Heart left ventricle (tissue), 16 donors: Measurements from ENCODE around the gene LRRC71. TPM values are rescaled to one million over a fixed set of nuclear protein-coding genes. Genes with fewer than 3 reads are reported as not detected.

Source experiments
- ATAC-seq, 4 donors: fragments of 200-7000 bp; cut with Tn5 transposase; one replicate each; pipeline ENCODE4 v1.9.1; 2020 to 2022; ENCODE audit warnings: moderate library complexity in 4 of 4, mild to moderate bottlenecking in 3 of 4, moderate number of reproducible peaks in 1 of 4
- DNase-seq, 5 donors: peaks; one replicate each; pipeline ENCODE4 v3.0.0-alpha.2; 2020
- H3K27ac ChIP-seq, 12 donors: fragments of 200-600 bp; sonication (generic) in 4 of 12; one replicate each; pipeline versions ENCODE4 v1.5.0 to v1.8.0; 2016 to 2022; ENCODE audit warnings: mild to moderate bottlenecking in 2 of 12
- H3K27me3 ChIP-seq, 9 donors: fragments of 200-600 bp; sonication (generic) in 2 of 9; one replicate each; pipeline versions ENCODE4 v1.5.1 to v1.8.0; 2016 to 2022; ENCODE audit warnings: mild to moderate bottlenecking in 3 of 9
- H3K36me3 ChIP-seq, 9 donors: fragments of 200-600 bp; sonication (generic) in 2 of 9; one replicate each; pipeline versions ENCODE4 v1.5.0 to v1.8.0; 2018 to 2022; ENCODE audit warnings: mild to moderate bottlenecking in 2 of 9
- H3K4me1 ChIP-seq, 12 donors: fragments of 200-600 bp; sonication (generic) in 4 of 12; one replicate each; pipeline versions ENCODE4 v1.5.0 to v1.8.0; 2016 to 2022; ENCODE audit warnings: mild to moderate bottlenecking in 3 of 12
- H3K4me3 ChIP-seq, 12 donors: fragments of 200-600 bp; sonication (generic) in 4 of 12; one replicate each; pipeline versions ENCODE4 v1.5.0 to v1.8.0; 2017 to 2022; ENCODE audit warnings: mild to moderate bottlenecking in 9 of 12, moderate library complexity in 4 of 12
- H3K9me3 ChIP-seq, 12 donors: fragments of 200-600 bp; sonication (generic) in 4 of 12; one replicate each; pipeline versions ENCODE4 v1.5.0 to v1.8.0; 2016 to 2022; ENCODE audit warnings: mild to moderate bottlenecking in 1 of 12
- CTCF ChIP-seq, 12 donors: fragments of 200-600 bp; sonication (generic) in 4 of 12; IDR thresholded peaks; one replicate each; pipeline versions ENCODE4 v1.5.0 to v1.8.0; 2018 to 2022; ENCODE audit warnings: antibody characterized with exemption in 12 of 12, mild to moderate bottlenecking in 5 of 12
- POLR2A ChIP-seq, 2 donors: fragments of 450-650 bp; IDR thresholded peaks; one replicate each; pipeline ENCODE4 v1.6.1; 2017; ENCODE audit warnings: antibody characterized with exemption in 2 of 2, mild to moderate bottlenecking in 2 of 2, moderate library complexity in 2 of 2
- WGBS, 4 donors: extraction: QIAGEN DNeasy Blood & Tissue Kit in 2 of 4; methylation state at CpG; one replicate each; pipeline versions ENCODE4 v1.1.5 to v1.1.7; 2013 to 2018; 5-methylcytosine and 5-hydroxymethylcytosine counted together
- intact Hi-C, 10 donors: fragments of 100-400 bp; cut with DNase I; formaldehyde crosslinking; loops; one replicate each; pipeline versions ENCODE4 v1.11.1 to v1.14.2; 2022
- microRNA counts, 2 donors: library from miRNA; unstranded; fragments of <30 nt; microRNA quantifications; one replicate each; lab custom pipeline; 2016
- microRNA-seq, 4 donors: library from miRNA; unstranded; fragments of <30 nt; microRNA quantifications; one replicate each; pipeline versions ENCODE4 to v1.2.0, GENCODE V29; 2017 to 2020
- polyA plus RNA-seq, 2 donors: library from polyadenylated mRNA; stranded (reverse); fragments of 200-250 nt; gene quantifications; one replicate each; pipeline ENCODE4 v1.2.3, GENCODE V29; 2013
- total RNA-seq, 9 donors: library from RNA; depleted of rRNA in 2 of 9; stranded (reverse); fragments of >200 nt in 2 of 9; fragmentation: NEBNext Ultra II Directional in 3 of 9; extraction: Animal tissue kit (Norgen Biotek cat#: 25700) in 3 of 9; gene quantifications; one replicate each; pipeline versions ENCODE4 v1.1.0 to v1.2.4, GENCODE V29; 2016 to 2023
- donor health status: ischemic (EF 13 %, LVEDD 7.1; RV severe dilation, severe dysfunction).
- donor health status: healthy with polysubstance abuse.
- donor health status: DM: no; HTN: yes; CAD: no.
- donor health status: DM: no; HTN: no; CAD: no.
- donor health status: ischemic (EF 25% LVEDD 6.9; RV normal size, moderate dysfunction).
- donor health status: ischemic (EF 25% LVEDD 5.7; RV mildly dilated, moderate dysfunction).
- donor health status: healthy.
- donor health status: DM: yes; HTN: yes; CAD: no.
- donor health status: ischemic (EF 35%, LVEDD 5.7; RV mildly dilated, moderate dysfunction).
- donor health status: nonischemic (EF 11% LVEDD 7.7; RV severe dilation, severe dysfunction).
- donor health status: DM: yes; HTN: yes; CAD: no.
- donor health status: PGD.
- donor health status: ischemic (EF 29% LVEDD 5.4; RV normal size, mild dysfunction).
- donor health status: nonischemic (EF 23%, LVEDD 6.1; RV moderate dilation, normal function).

LRRC71 gene
- total and polyA plus RNA-seq, 11 donors: 0.06 to 0.42 (median 0.27) TPM; not detected in 8

- intact Hi-C loops: loop anchor here in 7 of 10 donors (5.0 to 10.0 kb wide), 3 partner anchors 64 to 94 kb away; partner anchors contain the start of gene ARHGEF11 (in 2 of the 7)
- no peaks in the 10 kb centered on the region for H3K9me3 ChIP-seq
- TF ChIP-seq CTCF (IDR thresholded peaks at IDR 0.05) (no peak), POLR2A (IDR thresholded peaks at IDR 0.05) (no peak)
- DNase-seq: no peak
- peaks cover 0 to 2% (median 0%) of the 10 kb centered on the region in 12 donors for H3K4me1 ChIP-seq
- H3K4me3 ChIP-seq: no peak overlapping the region
- H3K27ac ChIP-seq: no peak overlapping the region
- peaks cover 0 to 93% (median 75%) of the 10 kb centered on the region in 9 donors for H3K36me3 ChIP-seq
- 12 to 28% (median 16%) methylated on average over 4 of the region's 4 CpGs for WGBS, 4 donors
- peak in 3 of 4 donors; percentile 33 to 60 (median 51) for ATAC-seq
- H3K27me3 ChIP-seq: no peaks in the 10 kb centered on the region
Observed at GRCh38 chr1:156980551-156980950, 60.1 kb downstream of the LRRC71 start.

MicroRNA genes within 50 kb of the gene (microRNA counts, 767-probe panel; counts per million panel counts)
- 0 to 71.6 counts per million in 2 donors for microRNA hsa-miR-765 (lab: Ali Mortazavi, UCI)

Small RNA genes within 50 kb of the gene (microRNA-seq; reads per million reads assigned to microRNA genes)
- 0.77 to 2.7 (median 2.2) reads per million in 4 donors for gene MIR765

Other genes with a start within 250 kb of the LRRC71 start
- gene NES, start 243.2 kb upstream of the LRRC71 start, total RNA-seq: 100 to 1,000 TPM in 7 of 9 donors, 10 to 100 TPM in 2; 75.3 to 499 (median 158) TPM
- gene NES, start 243.2 kb upstream of the LRRC71 start, polyA plus RNA-seq: 100 to 1,000 TPM in 1 of 2 donors, 10 to 100 TPM in 1; 59.7 to 160 TPM
- 10 to 100 TPM in 1 of 9 donors, 1 to 10 TPM in 4, under 1 TPM in 1, not detected in 3; 0.80 to 11.4 (median 1.7) TPM for gene CRABP2, start 215.0 kb upstream of the LRRC71 start, total RNA-seq
- 1 to 10 TPM in 1 of 2 donors, under 1 TPM in 1; 0.46 to 1.5 TPM for gene CRABP2, start 215.0 kb upstream of the LRRC71 start, polyA plus RNA-seq
- gene METTL25B, start 192.2 kb upstream of the LRRC71 start, total RNA-seq: 10 to 100 TPM in 8 of 9 donors, 1 to 10 TPM in 1; 8.9 to 18.9 (median 15.0) TPM
- 10 to 100 TPM; 15.6 to 24.3 TPM for gene METTL25B, start 192.2 kb upstream of the LRRC71 start, polyA plus RNA-seq
- gene ISG20L2, start 191.9 kb upstream of the LRRC71 start, total RNA-seq: 10 to 100 TPM in 8 of 9 donors, 1 to 10 TPM in 1; 8.4 to 17.9 (median 12.8) TPM
- gene ISG20L2, start 191.9 kb upstream of the LRRC71 start, polyA plus RNA-seq: 10 to 100 TPM in 1 of 2 donors, 1 to 10 TPM in 1; 5.1 to 17.6 TPM
- 100 to 1,000 TPM in 1 of 9 donors, 10 to 100 TPM in 8; 74.8 to 117 (median 79.6) TPM for gene MRPL24, start 179.5 kb upstream of the LRRC71 start, total RNA-seq
- gene MRPL24, start 179.5 kb upstream of the LRRC71 start, polyA plus RNA-seq: 100 to 1,000 TPM; 135 to 230 TPM
- 100 to 1,000 TPM; 137 to 224 (median 147) TPM for gene HDGF, start 169.0 kb upstream of the LRRC71 start, total RNA-seq
- 100 to 1,000 TPM in 1 of 2 donors, 10 to 100 TPM in 1; 87.7 to 240 TPM for gene HDGF, start 169.0 kb upstream of the LRRC71 start, polyA plus RNA-seq
- gene PRCC, start 153.1 kb upstream of the LRRC71 start, total RNA-seq: 10 to 100 TPM; 34.6 to 55.5 (median 39.0) TPM
- 10 to 100 TPM; 39.0 to 49.9 TPM for gene PRCC, start 153.1 kb upstream of the LRRC71 start, polyA plus RNA-seq
- gene SH2D2A, start 103.8 kb upstream of the LRRC71 start, total RNA-seq: 1 to 10 TPM in 6 of 9 donors, under 1 TPM in 3; 0.52 to 8.2 (median 1.9) TPM
- gene SH2D2A, start 103.8 kb upstream of the LRRC71 start, polyA plus RNA-seq: 1 to 10 TPM in 1 of 2 donors, under 1 TPM in 1; 0.95 to 1.1 TPM
- under 1 TPM in 7 of 9 donors, not detected in 2; 0.07 to 0.35 (median 0.11) TPM for gene INSRR, start 61.5 kb upstream of the LRRC71 start, total RNA-seq
- under 1 TPM in 1 of 2 donors, not detected in 1; 0.42 TPM for gene INSRR, start 61.5 kb upstream of the LRRC71 start, polyA plus RNA-seq
- gene NTRK1, start 59.8 kb upstream of the LRRC71 start, total RNA-seq: 1 to 10 TPM in 5 of 9 donors, under 1 TPM in 4; 0.22 to 1.6 (median 1.1) TPM
- gene NTRK1, start 59.8 kb upstream of the LRRC71 start, polyA plus RNA-seq: 1 to 10 TPM in 1 of 2 donors, under 1 TPM in 1; 0.30 to 1.4 TPM
- gene PEAR1, start 26.9 kb upstream of the LRRC71 start, total RNA-seq: 10 to 100 TPM in 2 of 9 donors, 1 to 10 TPM in 7; 4.1 to 14.7 (median 7.5) TPM
- gene PEAR1, start 26.9 kb upstream of the LRRC71 start, polyA plus RNA-seq: 1 to 10 TPM; 7.1 TPM
- gene ARHGEF11, start 125.1 kb downstream of the LRRC71 start, total RNA-seq: 10 to 100 TPM; 22.0 to 44.1 (median 32.4) TPM
- 10 to 100 TPM; 12.2 to 22.0 TPM for gene ARHGEF11, start 125.1 kb downstream of the LRRC71 start, polyA plus RNA-seq
- not detected for gene ETV3L, start 179.2 kb downstream of the LRRC71 start, total RNA-seq
- gene ETV3L, start 179.2 kb downstream of the LRRC71 start, polyA plus RNA-seq: not detected
- gene ETV3, start 217.8 kb downstream of the LRRC71 start, total RNA-seq: 10 to 100 TPM in 8 of 9 donors, 1 to 10 TPM in 1; 9.4 to 24.3 (median 16.5) TPM
- gene ETV3, start 217.8 kb downstream of the LRRC71 start, polyA plus RNA-seq: 1 to 10 TPM; 4.5 to 9.9 TPM